ENCODE data around the gene WAS.

GRCh38 chrX:48721916-48722315 is 38.3 kb downstream of the WAS start:
- no peak for TF ChIP-seq CTCF (conservative IDR thresholded peaks at IDR 0.05)
- no peak for TF ChIP-seq ZFX (IDR thresholded peaks at IDR 0.05)
